ENCODE data around the gene CHCT1.
A peak's percentile ranks its signal among the peaks of the same experiment; 100 is the strongest.
"Not testable (repeated sequence)": the region's sequence is repeated elsewhere in the genome, so short reads cannot be mapped to it uniquely, and the experiment has no call there.

Gene CHCT1

GRCh38 chr17:60421273-60422161, 772 bp upstream of the CHCT1 start:
- Histone ChIP-seq H3F3A (ENCODE audit: control insufficient read depth, insufficient read depth) (no peaks in the 10 kb centered on the region), H3K9me2 (replicated peaks; ENCODE audit: control insufficient read depth, low read length) (no peaks in the 10 kb centered on the region), H3K27me3 (ENCODE audit: control insufficient read depth, low read length) (peaks cover 3% of the 10 kb centered on the region), H3K9me3 (ENCODE audit: control insufficient read depth, insufficient read depth, low read length) (no peaks in the 10 kb centered on the region), H3K4me3 (ENCODE audit: low read length) (peak overlapping the region; percentile 71), H3K79me2 (ENCODE audit: control insufficient read depth, low read length) (no peaks in the 10 kb centered on the region), H3K27ac (ENCODE audit: low read depth, low read length) (no peak overlapping the region), H3K36me3 (ENCODE audit: control insufficient read depth, low read length) (no peaks in the 10 kb centered on the region), H4K20me1 (ENCODE audit: control insufficient read depth, insufficient read depth, low read depth, low read length) (no peaks in the 10 kb centered on the region), H3K4me2 (ENCODE audit: low read length) (peak overlapping the region; percentile 84), H3K4me1 (ENCODE audit: control insufficient read depth, low read length) (peaks cover 8% of the 10 kb centered on the region)
- TF ChIP-seq, protein P1, sequence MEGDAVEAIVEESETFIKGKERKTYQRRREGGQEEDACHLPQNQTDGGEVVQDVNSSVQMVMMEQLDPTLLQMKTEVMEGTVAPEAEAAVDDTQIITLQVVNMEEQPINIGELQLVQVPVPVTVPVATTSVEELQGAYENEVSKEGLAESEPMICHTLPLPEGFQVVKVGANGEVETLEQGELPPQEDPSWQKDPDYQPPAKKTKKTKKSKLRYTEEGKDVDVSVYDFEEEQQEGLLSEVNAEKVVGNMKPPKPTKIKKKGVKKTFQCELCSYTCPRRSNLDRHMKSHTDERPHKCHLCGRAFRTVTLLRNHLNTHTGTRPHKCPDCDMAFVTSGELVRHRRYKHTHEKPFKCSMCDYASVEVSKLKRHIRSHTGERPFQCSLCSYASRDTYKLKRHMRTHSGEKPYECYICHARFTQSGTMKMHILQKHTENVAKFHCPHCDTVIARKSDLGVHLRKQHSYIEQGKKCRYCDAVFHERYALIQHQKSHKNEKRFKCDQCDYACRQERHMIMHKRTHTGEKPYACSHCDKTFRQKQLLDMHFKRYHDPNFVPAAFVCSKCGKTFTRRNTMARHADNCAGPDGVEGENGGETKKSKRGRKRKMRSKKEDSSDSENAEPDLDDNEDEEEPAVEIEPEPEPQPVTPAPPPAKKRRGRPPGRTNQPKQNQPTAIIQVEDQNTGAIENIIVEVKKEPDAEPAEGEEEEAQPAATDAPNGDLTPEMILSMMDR (IDR thresholded peaks at IDR 0.05; ENCODE audit: low read depth, low read length, poor library complexity, severe bottlenecking) = peak; percentile 100
- no peak for TF ChIP-seq EZH2phosphoT487 (IDR thresholded peaks at IDR 0.05; ENCODE audit: borderline replicate concordance, low read length)

DNA sequence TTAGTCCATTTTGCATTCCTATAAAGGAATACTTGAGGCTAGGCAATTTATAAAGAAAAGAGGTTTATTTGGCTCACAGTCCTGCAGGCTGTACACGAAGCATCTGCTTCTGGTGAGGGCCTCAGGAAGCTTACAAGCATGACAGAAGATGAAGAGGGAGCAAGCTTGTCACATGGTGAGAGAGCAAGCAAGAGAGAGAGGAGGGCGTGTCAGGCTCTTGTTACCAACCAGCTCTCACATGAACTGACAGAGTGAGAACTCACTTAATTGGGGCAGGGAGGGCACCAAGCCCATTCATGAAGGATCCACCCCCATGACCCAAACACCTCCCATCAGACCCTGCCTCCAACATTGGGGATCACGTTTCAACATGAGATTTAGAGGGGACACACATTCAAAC, 1.6 kb downstream of the CHCT1 start:
- H3K36me3 ChIP-seq (ENCODE audit: control insufficient read depth, low read length) = no peaks in the 10 kb centered on the region
- H3K79me2 ChIP-seq (ENCODE audit: control insufficient read depth, low read length) = no peaks in the 10 kb centered on the region
- H3K4me1 ChIP-seq (ENCODE audit: control insufficient read depth, low read length) = peaks cover 8% of the 10 kb centered on the region
- H4K20me1 ChIP-seq (ENCODE audit: control insufficient read depth, insufficient read depth, low read depth, low read length) = no peaks in the 10 kb centered on the region
- H3K27ac ChIP-seq (ENCODE audit: low read depth, low read length) = no peak overlapping the region
- no peak overlapping the region for H3K4me2 ChIP-seq (ENCODE audit: low read length)
- no peaks in the 10 kb centered on the region for H3F3A ChIP-seq (ENCODE audit: control insufficient read depth, insufficient read depth)
- H3K9me2 ChIP-seq (replicated peaks; ENCODE audit: control insufficient read depth, low read length) = no peaks in the 10 kb centered on the region
- TF ChIP-seq, protein P1 (IDR thresholded peaks at IDR 0.05; ENCODE audit: low read depth, low read length, poor library complexity, severe bottlenecking) = no peak
- TF ChIP-seq EZH2phosphoT487 (IDR thresholded peaks at IDR 0.05; ENCODE audit: borderline replicate concordance, low read length) = no peak
- peaks cover 3% of the 10 kb centered on the region for H3K27me3 ChIP-seq (ENCODE audit: control insufficient read depth, low read length)
- H3K9me3 ChIP-seq (ENCODE audit: control insufficient read depth, insufficient read depth, low read length) = no peaks in the 10 kb centered on the region
- no peak overlapping the region for H3K4me3 ChIP-seq (ENCODE audit: low read length)

GRCh38 chr17:60425626-60426025, 3.3 kb downstream of the CHCT1 start:
- H3K4me1 ChIP-seq (ENCODE audit: control insufficient read depth, low read length) = peaks cover 8% of the 10 kb centered on the region
- H3K27ac ChIP-seq (ENCODE audit: low read depth, low read length) = no peak overlapping the region
- no peak overlapping the region for H3K4me3 ChIP-seq (ENCODE audit: low read length)
- no peaks in the 10 kb centered on the region for H3K36me3 ChIP-seq (ENCODE audit: control insufficient read depth, low read length)
- H3K9me3 ChIP-seq (ENCODE audit: control insufficient read depth, insufficient read depth, low read length) = no peaks in the 10 kb centered on the region
- no peaks in the 10 kb centered on the region for H3F3A ChIP-seq (ENCODE audit: control insufficient read depth, insufficient read depth)
- no peaks in the 10 kb centered on the region for H3K79me2 ChIP-seq (ENCODE audit: control insufficient read depth, low read length)
- peaks cover 3% of the 10 kb centered on the region for H3K27me3 ChIP-seq (ENCODE audit: control insufficient read depth, low read length)
- no peaks in the 10 kb centered on the region for H3K9me2 ChIP-seq (replicated peaks; ENCODE audit: control insufficient read depth, low read length)
- no peak overlapping the region for H3K4me2 ChIP-seq (ENCODE audit: low read length)
- no peak for TF ChIP-seq EZH2phosphoT487 (IDR thresholded peaks at IDR 0.05; ENCODE audit: borderline replicate concordance, low read length)
- no peaks in the 10 kb centered on the region for H4K20me1 ChIP-seq (ENCODE audit: control insufficient read depth, insufficient read depth, low read depth, low read length)

GRCh38 chr17:60426596-60426995, 4.3 kb downstream of the CHCT1 start:
- Histone ChIP-seq H3K4me2 (ENCODE audit: low read length) (no peak overlapping the region), H3F3A (ENCODE audit: control insufficient read depth, insufficient read depth) (no peaks in the 10 kb centered on the region), H3K27me3 (ENCODE audit: control insufficient read depth, low read length) (peaks cover 4% of the 10 kb centered on the region), H3K4me1 (ENCODE audit: control insufficient read depth, low read length) (peaks cover 4% of the 10 kb centered on the region; the same call in 1 of the 2 replicates), H3K79me2 (ENCODE audit: control insufficient read depth, low read length) (no peaks in the 10 kb centered on the region), H4K20me1 (ENCODE audit: control insufficient read depth, insufficient read depth, low read depth, low read length) (no peaks in the 10 kb centered on the region), H3K36me3 (ENCODE audit: control insufficient read depth, low read length) (no peaks in the 10 kb centered on the region), H3K9me2 (replicated peaks; ENCODE audit: control insufficient read depth, low read length) (no peaks in the 10 kb centered on the region), H3K27ac (ENCODE audit: low read depth, low read length) (no peak overlapping the region), H3K9me3 (ENCODE audit: control insufficient read depth, insufficient read depth, low read length) (no peaks in the 10 kb centered on the region), H3K4me3 (ENCODE audit: low read length) (no peak overlapping the region)
- TF ChIP-seq EZH2phosphoT487 (IDR thresholded peaks at IDR 0.05; ENCODE audit: borderline replicate concordance, low read length) = no peak
- TF ChIP-seq, protein P1 (IDR thresholded peaks at IDR 0.05; ENCODE audit: low read depth, low read length, poor library complexity, severe bottlenecking) = no peak

- not testable (repeated sequence) for H3K4me1 ChIP-seq (ENCODE audit: control insufficient read depth, low read length); H3K27ac ChIP-seq (ENCODE audit: low read depth, low read length); H3K4me2 ChIP-seq (ENCODE audit: low read length); H3K27me3 ChIP-seq (ENCODE audit: control insufficient read depth, low read length); H3K79me2 ChIP-seq (ENCODE audit: control insufficient read depth, low read length); H3K4me3 ChIP-seq (ENCODE audit: low read length); H4K20me1 ChIP-seq (ENCODE audit: control insufficient read depth, insufficient read depth, low read depth, low read length); H3K9me2 ChIP-seq (replicated peaks; ENCODE audit: control insufficient read depth, low read length); H3F3A ChIP-seq (ENCODE audit: control insufficient read depth, insufficient read depth); H3K9me3 ChIP-seq (ENCODE audit: control insufficient read depth, insufficient read depth, low read length); H3K36me3 ChIP-seq (ENCODE audit: control insufficient read depth, low read length)
These were observed 6.2 kb downstream of the CHCT1 start for GRCh38 chr17:60428491-60428890.
